Retina (tissue), 1 donor: ENCODE results near the gene CACNA1B.

Experiments
- DNase-seq: peaks from one replicate; pipeline ENCODE4 v3.0.0-alpha.2; 2016

The CACNA1B gene

GRCh38 chr9:137988051-137988450 lies 110.5 kb downstream of the CACNA1B start:
- DNase-seq, result no peak

- no peak for DNase-seq
Measured at GRCh38 chr9:137988701-137989100, 111.1 kb downstream of the CACNA1B start.

GRCh38 chr9:137989156-137989555 lies 111.6 kb downstream of the CACNA1B start:
- no peak for DNase-seq

- no peak for DNase-seq
Measured at GRCh38 chr9:137989999-137990715, 112.6 kb downstream of the CACNA1B start.

GRCh38 chr9:138003485-138004190 lies 126.1 kb downstream of the CACNA1B start:
- no peak for DNase-seq

- no peak for DNase-seq
Measured at GRCh38 chr9:138006576-138007233, 129.1 kb downstream of the CACNA1B start.

- no peak for DNase-seq
Measured at GRCh38 chr9:138007566-138007917, 130.0 kb downstream of the CACNA1B start.

GRCh38 chr9:138007918-138008841 lies 130.6 kb downstream of the CACNA1B start:
- DNase-seq, result no peak

GRCh38 chr9:138009016-138009802 lies 131.6 kb downstream of the CACNA1B start:
- DNase-seq, result no peak

GRCh38 chr9:138009803-138010690 lies 132.5 kb downstream of the CACNA1B start:
- peak; percentile 75 for DNase-seq

GRCh38 chr9:138010861-138011260 lies 133.3 kb downstream of the CACNA1B start:
- no peak for DNase-seq

- DNase-seq, result no peak
Measured at GRCh38 chr9:138011951-138012500, 134.4 kb downstream of the CACNA1B start.

GRCh38 chr9:138013273-138013672 lies 135.7 kb downstream of the CACNA1B start:
- DNase-seq, result no peak

GRCh38 chr9:138013836-138014562 lies 136.4 kb downstream of the CACNA1B start:
- no peak for DNase-seq

GRCh38 chr9:138014563-138014945 lies 137.0 kb downstream of the CACNA1B start:
- no peak for DNase-seq

- no peak for DNase-seq
Measured at GRCh38 chr9:138015021-138015829, 137.6 kb downstream of the CACNA1B start.

GRCh38 chr9:138016406-138017187 lies 139.0 kb downstream of the CACNA1B start:
- no peak for DNase-seq

GRCh38 chr9:138017200-138017599 lies 139.6 kb downstream of the CACNA1B start:
- no peak for DNase-seq
